RWPE1 (cell line): ENCODE results near the gene CROT.

Experiments used
- CTCF ChIA-PET: fragments of 350-600 bp; sonication (Branson Sonifier 250); formaldehyde crosslinking; extraction: SDS; loops from one replicate; lab custom pipeline; 2021; lab: Yijun Ruan, JAX
- POLR2A ChIA-PET: fragments of 400-600 bp; formaldehyde crosslinking; extraction: SDS; loops from one replicate; lab custom pipeline; 2020; ENCODE audit warnings: antibody characterized with exemption; ENCODE audit not compliant: low non-redundant PET; lab: Yijun Ruan, JAX
- DNase-seq: peaks from one replicate; pipeline ENCODE4 v3.0.0; 2012; ENCODE audit warnings: low spot score
- H3K27ac ChIP-seq: fragments of 450-650 bp; 2 replicates; pipeline ENCODE4 v1.5.1; 2017
- TF ChIP-seq, protein P1 (sequence below): fragments of 450-650 bp; conservative IDR thresholded peaks from 2 replicates; pipeline ENCODE4 v1.5.1; 2017; ENCODE audit warnings: low read depth, mild to moderate bottlenecking

Gene CROT

DNA sequence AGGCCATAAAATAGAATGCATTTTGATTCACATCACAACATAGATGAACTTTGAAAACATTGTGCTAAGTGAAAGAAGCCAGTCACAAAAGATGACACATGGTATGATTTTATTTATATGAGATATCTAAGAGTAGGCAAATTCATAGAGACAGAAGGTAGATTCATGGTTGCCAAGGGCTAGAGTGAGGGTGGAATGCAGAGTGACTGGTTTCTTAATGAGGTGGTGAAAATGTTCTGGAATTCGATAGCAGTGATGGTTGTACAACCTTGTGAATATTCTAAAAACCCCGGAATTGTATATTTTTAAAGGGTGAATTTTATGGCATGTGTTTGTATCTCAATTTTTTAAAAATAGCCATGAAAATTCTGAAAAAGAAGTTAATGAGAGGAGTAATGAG lies 87.1 kb downstream of the CROT start:
- TF ChIP-seq, protein P1, sequence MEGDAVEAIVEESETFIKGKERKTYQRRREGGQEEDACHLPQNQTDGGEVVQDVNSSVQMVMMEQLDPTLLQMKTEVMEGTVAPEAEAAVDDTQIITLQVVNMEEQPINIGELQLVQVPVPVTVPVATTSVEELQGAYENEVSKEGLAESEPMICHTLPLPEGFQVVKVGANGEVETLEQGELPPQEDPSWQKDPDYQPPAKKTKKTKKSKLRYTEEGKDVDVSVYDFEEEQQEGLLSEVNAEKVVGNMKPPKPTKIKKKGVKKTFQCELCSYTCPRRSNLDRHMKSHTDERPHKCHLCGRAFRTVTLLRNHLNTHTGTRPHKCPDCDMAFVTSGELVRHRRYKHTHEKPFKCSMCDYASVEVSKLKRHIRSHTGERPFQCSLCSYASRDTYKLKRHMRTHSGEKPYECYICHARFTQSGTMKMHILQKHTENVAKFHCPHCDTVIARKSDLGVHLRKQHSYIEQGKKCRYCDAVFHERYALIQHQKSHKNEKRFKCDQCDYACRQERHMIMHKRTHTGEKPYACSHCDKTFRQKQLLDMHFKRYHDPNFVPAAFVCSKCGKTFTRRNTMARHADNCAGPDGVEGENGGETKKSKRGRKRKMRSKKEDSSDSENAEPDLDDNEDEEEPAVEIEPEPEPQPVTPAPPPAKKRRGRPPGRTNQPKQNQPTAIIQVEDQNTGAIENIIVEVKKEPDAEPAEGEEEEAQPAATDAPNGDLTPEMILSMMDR = no peak
- no peak overlapping the region for H3K27ac ChIP-seq
- DNase-seq = no peak
- POLR2A ChIA-PET = no interaction called here
- CTCF ChIA-PET = no interaction called here

DNA sequence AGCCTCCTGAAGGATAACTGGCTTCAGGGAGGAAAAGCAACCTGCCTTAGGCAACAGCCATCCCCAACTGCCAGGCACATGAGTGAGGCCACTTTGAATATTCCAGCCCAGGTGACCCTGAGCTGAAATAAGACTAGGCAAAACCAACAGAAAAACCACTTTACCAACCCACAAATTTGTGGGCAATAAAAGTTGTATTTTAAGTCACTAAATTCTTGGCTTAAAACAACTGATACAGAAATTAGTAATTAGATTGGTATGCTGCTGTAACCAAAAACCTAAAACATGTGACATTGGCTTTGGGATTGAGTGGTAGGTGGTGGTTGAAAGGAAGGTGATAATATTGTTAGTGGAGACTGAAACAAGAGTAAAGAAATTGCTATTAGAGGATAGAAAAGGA lies 90.1 kb downstream of the CROT start:
- DNase-seq = no peak
- no peak overlapping the region for H3K27ac ChIP-seq
- ChIA-PET POLR2A (no interaction called here), CTCF (interaction anchor here (0.6 kb wide), 1 partner anchor 451 kb away, joined by 3 read pairs; no protein-coding TSS in a partner anchor)
- TF ChIP-seq, protein P1 = no peak

DNA sequence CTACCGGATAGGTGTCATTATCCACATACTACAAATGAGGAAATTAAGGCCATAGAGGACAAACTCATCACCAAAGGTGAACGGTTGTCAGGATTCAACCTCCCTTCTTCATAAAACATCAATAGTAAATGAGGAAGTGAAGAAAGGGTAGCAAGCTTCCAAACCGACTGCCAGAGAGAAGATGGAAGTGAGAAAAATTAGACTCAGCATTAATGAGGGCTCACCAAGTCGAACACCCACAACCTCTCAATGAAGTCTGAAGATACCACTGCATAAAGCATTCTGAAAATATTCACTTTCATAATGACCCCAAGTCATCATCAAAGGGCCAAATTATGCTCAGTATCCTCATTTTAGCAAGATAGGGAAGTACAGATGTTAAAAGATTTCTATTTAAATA lies 100.4 kb downstream of the CROT start:
- POLR2A ChIA-PET = no interaction called here
- CTCF ChIA-PET = no interaction called here
- TF ChIP-seq, protein P1 = no peak
- no peak for DNase-seq
- no peak overlapping the region for H3K27ac ChIP-seq

DNA sequence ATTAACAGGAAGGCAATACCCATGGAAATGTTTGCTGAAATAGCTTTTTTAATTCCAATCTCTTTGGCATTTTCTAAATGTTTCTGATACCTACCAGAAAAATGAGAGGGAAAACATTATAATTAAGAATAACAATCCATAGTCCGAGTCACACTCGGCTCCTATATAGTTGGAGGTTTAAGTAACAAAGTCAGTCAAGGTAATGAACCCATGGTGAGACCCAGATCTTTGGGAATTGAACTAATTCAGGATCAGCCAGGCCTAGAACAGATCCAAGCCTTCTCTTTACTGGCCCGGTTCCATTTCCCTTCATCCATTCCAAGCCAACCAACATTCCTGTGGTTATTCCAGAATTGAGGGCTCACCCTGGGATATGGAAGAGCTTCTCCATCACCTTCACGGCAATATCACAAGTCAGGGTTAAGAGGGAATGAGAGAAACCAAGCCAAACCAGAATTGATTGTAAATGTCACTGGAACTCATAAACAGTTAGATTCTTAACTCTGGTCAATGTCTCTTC lies 101.7 kb downstream of the CROT start:
- ChIA-PET POLR2A (no interaction called here), CTCF (no interaction called here)
- no peak for DNase-seq
- TF ChIP-seq, protein P1 = no peak
- H3K27ac ChIP-seq = no peak overlapping the region

DNA sequence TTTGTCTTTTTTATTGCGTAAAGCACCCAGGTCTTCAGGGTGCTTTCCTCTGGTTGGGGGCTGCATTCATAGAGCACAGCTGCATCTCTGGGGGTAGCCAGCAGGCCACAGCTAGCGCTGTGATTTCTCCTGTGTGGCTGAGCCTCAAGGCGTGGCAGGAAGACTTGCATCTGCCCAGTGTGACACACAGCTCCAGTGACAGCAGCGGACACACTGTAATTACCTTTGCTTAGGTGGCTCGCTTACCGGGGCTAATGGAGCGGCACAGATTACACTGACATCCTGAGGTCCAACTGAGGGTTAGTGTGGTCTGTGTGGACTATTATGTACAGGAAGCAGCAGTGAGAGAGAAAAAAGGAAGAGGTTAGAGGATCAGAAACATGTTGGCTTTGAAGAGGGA lies 102.9 kb downstream of the CROT start:
- no peak overlapping the region for H3K27ac ChIP-seq
- POLR2A ChIA-PET = no interaction called here
- TF ChIP-seq, protein P1 = no peak
- DNase-seq = no peak
- CTCF ChIA-PET = no interaction called here
